GF-D8 (cell line): ENCODE data around the gene ITFG1.
"Not testable (repeated sequence)": the region's sequence is repeated elsewhere in the genome, so short reads cannot be mapped to it uniquely, and the experiment has no call there.

ENCODE experiments used
- DNase-seq: peaks from one replicate; lab custom pipeline; 2025; lab: John Stamatoyannopoulos, UW

ITFG1 gene

DNA sequence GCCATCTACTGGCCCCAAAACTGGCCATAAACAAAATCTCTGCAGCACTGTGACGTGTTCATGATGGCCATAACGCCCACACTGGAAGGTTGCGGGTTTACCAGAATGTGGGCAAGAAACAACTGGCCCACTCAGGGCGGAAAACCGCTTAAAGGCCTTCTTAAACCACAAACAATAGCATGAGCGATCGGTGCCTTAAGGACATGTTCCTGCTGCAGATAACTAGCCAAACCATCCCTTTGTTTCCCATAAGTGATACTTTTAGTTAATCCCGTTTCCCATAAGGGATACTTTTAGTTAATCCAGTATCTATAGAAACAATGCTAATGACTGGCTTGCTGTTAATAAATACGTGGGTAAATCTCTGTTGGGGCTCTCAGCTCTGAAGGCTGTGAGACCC lies 308.4 kb downstream of the ITFG1 start:
- DNase-seq = not testable (repeated sequence)

DNA sequence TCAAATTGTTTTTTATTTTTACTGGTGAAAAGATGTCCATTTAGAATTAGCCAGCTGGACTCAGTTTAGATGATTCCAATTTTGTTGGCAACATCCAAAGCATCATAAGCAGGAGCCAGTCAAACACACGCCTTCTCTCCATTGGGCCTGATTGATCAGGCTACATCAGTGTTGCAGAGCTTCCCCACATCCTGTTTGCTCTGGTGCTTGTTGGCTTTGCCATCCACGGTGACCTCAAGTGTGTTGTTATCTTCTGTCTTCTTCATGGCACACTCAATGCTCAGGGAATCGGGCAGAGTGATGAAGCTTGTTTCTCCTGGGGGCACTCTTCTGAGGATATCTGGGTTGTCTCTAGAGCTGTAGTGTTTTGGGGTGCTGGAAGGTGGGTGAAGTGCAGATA lies 310.8 kb downstream of the ITFG1 start:
- no peak for DNase-seq

DNA sequence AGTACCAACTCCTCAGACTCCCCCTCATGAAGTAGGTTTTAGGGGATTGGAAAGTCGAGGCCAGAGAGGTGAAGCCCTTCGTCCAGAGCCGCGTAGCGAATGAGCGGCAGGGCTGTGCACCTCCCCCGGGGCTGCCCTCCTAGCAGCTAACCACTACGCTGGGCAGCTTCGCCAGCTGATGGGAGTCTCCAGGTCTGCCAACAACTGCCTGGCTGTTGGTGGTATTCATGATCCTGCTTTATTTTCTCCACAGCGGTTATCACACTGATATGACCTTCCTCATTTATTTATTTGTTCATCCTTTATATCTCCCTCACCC lies 316.3 kb downstream of the ITFG1 start:
- DNase-seq = no peak

- no peak for DNase-seq
Measured at GRCh38 chr16:47143677-47144558, 316.9 kb downstream of the ITFG1 start, which contains the start of gene NETO2. Gene NETO2, minus strand, starts transcription at chr16:47143945. Its CDS starts 333 bp downstream, at chr16:47143612.

GRCh38 chr16:47142821-47143676 lies 317.8 kb downstream of the ITFG1 start:
- DNase-seq = peak; percentile 35

DNA sequence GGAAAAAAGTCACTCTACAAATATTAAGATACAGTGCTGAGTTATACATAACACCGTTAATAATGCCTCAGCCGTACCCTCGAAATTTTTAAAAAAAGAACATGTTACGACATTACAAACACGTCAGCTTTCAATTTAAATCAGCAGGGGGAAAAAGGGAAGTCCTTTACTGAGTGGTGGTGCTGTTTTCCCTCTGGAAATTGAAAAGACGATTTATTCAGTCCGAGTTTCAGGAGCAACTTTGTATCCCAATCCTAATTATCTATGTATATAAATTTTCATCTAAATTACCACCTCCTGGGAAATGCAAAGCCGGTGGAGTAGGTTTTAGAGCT lies 318.4 kb downstream of the ITFG1 start:
- DNase-seq = peak; percentile 64

- peak; percentile 48 for DNase-seq
Measured at GRCh38 chr16:47141773-47142485, 318.9 kb downstream of the ITFG1 start.

DNA sequence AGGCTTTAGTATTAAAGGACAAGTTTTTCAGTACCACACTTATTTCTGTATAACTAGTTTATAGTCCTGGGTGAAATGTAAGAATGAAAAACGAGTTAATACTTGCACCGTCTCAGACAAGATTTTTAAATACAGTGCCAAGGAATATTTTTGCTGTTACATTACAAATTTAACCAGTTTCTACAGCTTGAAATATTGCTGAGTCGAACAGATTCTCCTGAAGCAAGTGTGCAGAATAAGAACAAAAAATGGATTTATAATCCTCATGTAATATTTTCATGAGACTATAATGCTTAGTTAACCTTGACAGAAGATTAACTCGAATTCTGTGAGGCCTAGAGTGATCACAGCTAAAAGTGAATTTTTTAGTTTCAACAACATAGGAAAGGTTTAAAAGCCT lies 320.2 kb downstream of the ITFG1 start:
- no peak for DNase-seq

DNA sequence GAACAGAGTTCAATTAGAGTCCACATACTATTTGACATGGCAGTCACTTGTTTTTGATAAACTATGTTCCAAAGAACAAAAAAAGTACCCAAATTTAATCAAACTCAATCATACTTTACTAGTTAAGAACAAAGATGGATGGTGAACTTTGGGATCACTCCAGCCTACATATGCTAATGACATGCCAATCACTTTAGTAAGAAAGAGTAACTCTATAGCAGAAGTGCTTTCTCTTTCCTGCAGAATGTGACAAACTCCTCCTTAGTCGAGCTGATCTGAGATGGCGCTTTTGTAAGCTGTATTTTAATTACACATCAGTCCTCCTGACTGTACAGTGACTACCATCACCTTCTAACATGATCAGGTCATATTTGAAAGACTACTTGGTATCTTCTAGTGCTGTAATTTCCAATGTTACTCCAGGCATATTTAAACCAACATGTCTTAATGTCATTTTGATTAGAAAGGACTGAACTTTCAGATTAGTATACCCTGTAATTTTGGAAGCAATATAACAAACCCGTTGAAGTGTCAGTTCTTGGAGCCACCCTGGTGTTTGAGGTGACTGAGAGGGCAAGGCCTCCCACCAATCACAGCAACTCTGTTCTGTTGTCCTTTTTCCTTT lies 321.2 kb downstream of the ITFG1 start:
- no peak for DNase-seq

- not testable (repeated sequence) for DNase-seq
Measured at GRCh38 chr16:47137925-47138324, 322.9 kb downstream of the ITFG1 start.

DNA sequence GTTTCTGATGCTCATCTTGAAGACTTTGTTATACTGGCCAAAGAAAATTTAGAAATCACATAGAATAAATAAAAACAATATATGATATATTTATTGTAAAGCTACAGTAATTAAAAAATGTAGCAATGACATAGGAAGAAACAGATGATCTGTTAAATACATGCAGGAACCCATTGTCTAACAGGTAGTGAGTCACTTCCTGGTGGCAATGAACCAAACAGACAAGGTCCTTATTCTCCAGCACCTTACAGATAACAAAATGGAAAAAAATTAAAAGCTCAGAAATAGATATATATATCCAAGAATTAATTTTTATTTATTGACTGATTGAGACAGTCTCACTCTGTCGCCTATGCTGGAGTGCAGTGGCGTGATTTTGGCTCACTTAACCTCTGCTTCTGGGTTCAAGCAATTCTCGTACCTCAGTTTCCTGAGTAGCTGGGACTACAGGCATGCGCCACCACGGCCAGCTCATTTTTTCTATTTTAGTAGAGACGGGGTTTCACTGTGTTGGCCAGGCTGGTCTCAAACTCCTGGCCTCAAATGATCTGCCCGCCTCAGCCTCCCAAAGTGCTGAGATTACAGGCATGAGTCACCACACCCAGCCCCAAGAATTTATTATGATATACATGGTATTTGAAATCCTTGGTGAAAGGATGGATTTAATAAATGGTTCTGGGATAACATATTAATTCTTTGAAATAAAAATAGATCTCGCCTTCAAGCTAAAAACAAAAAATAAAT lies 324.6 kb downstream of the ITFG1 start:
- peak; percentile 18 for DNase-seq

DNA sequence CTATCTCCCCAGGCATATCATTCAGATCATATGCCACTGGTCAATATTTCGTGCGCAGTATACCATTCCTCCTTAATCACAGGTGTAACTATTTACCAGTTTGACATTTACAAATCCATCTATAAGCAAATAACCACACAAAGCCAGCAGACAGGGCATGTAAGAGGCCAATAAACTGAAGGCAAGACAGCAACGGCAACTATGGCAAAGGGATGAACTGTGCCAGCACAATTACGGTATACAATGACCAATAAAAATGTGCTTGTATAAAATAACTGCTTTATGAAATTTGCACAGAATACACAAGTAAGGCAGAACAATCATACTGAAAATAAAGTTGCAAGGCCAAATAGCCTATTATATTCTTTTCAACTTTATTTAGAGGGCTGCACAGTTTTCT lies 326.3 kb downstream of the ITFG1 start:
- no peak for DNase-seq

- no peak for DNase-seq
Measured at GRCh38 chr16:47132308-47132707, 328.6 kb downstream of the ITFG1 start.

- no peak for DNase-seq
Measured at GRCh38 chr16:47129755-47130435, 331.0 kb downstream of the ITFG1 start.

- no peak for DNase-seq
Measured at GRCh38 chr16:47127541-47127940, 333.3 kb downstream of the ITFG1 start.

- DNase-seq = no peak
Measured at GRCh38 chr16:47125757-47126156, 335.1 kb downstream of the ITFG1 start.

DNA sequence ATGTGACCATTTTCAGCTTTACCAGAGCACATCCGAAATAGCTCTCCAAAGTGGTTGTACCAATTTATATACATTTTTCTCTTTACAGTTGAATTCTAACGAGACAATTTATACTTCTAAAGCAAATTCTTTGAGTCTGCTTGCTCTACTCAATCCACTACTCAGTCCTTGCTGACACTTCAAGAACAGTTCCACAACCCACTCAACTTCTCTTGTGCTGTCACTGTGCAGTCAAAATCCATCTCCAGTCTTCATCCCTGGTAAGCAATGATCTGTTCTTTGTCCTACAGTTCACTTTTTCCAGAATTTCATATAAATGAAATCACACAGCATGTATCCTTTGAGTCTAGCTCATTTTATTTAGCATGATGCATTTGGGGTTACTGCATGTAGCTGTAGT lies 347.7 kb downstream of the ITFG1 start:
- no peak for DNase-seq

- no peak for DNase-seq
Measured at GRCh38 chr16:47110939-47111338, 349.9 kb downstream of the ITFG1 start.

DNA sequence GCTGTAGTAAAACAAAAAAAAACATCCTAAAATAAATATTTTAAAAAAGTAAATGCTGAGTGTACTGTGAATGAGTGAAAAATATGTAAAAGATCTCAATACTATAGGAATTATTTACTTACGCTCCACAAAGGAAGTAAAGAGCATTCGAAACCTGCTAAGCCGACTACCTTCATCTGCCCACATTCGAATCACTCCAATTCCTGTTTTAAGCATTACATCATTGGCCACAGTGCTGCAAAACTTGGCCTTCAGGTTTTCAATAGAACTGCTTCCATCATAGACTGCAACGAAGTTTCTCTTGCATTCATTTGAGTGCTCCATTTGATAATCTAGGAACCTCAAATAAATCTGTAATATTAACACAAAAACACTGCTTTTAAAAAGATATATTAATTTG lies 351.5 kb downstream of the ITFG1 start:
- no peak for DNase-seq
